Ureter (tissue), 1 donor: ENCODE data around the gene NCR2. TPM values are rescaled to one million over a fixed set of nuclear protein-coding genes. Genes with fewer than 3 reads are reported as not detected.

Source experiments
- DNase-seq: peaks from one replicate; pipeline ENCODE4 v3.0.0-alpha.2; 2020; ENCODE audit warnings: low spot score
- total RNA-seq: library from RNA; stranded (reverse); gene quantifications from one replicate; pipeline ENCODE4 v1.2.4, GENCODE V29; 2023
- donor health status: DM: yes; HTN: yes; CAD: no.

The NCR2 gene
- total RNA-seq, 1 donor from 2014 or later: not detected

DNA sequence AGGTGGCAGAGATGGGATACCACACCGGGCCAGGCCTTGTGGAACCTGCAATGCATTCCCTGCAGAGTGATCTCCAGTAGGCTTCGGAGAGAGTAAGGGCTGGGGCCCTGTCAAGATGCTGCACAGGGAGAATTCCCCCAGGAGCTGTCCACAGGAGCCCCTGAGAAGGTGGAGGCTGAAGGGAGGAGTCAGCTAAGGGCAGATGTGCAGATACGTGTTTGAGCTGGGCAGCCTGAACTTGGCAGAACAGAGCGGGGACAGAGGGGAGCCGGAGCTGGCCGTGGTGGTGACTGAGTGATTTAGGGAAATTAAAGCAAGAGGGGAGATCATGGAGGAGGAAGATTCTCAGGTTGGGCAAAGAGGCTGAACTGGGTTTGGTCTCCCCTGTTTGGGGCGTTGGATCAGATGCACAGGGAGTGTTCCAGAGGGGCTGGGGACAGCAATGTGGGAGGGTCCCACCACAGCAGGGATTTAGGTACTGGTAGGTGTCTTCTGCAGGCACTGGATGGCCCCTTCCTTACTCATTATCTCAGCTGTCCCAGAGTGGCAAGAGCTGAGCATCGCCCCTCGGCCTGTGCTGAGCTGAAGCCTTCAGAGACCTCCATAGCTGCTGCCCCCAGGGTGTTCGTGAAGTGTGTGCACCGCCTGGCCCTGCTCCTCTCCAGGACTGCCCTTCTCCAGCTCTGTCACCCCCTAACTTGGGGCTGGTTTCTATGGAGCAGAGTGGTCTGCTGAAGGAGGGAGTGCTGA is 3.8 kb upstream of the NCR2 start:
- no peak for DNase-seq

DNA sequence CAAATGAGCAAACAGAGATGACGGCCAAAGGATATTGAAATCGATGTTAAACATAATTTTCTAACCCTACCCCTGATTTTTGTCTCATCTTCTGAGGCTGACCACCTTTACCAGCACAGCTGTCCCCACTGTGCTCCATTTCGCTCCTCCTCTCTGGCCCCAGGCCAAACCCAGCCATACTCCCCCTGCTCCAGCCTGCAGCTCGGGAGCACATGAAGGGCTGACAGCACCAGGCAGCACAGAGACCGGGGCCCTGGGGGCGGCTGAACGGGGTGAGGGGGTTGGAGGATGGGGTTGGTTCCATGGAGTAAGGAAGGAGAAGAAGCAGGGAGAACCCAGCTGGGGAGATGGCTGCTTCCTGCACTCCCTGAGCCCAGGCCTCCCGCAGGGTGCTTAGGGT is 3.2 kb upstream of the NCR2 start:
- no peak for DNase-seq

DNA sequence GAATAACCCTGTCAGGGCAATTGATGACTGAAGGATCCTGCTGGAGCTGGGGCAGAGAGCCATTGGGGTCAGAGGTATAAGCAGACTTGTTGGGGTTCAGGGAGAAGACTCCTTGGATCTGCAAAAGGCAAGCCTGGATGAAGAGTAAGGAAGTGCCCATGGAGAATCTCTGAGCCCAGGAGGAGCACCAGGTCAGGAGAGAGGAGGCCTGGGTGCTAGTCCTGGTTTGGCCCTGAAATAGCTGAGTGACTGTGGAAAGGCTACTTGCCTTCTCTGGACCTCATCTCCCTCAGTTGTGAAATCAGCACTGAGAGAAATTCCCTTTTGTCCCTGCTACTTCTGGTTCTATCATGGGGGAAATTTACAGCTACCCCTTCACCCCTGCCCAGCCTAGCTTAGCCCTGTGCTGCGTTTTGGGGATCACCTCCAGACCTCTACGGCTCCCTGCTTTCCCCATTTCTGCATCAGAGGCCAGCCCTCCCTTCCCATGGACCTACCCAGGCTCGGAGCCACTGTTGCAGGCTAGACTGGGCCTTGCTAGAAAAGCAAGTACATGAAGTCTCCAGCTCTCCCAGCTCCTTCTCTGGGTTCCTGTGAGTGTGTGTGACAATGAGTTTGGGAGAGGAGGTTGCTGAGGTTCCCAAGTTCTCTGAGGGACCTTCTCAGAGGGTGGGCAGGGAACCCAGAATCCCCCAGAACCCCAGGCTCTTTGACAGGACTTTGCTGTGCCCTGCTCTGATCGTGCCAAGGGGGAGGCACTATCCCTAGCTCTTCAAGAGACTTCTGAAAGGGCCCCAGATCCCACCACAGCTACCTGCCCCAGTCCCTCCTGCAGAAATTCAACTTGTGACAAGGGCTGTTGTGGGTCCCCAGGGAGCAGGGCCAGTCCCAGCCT is 2.3 kb upstream of the NCR2 start:
- DNase-seq: no peak

DNA sequence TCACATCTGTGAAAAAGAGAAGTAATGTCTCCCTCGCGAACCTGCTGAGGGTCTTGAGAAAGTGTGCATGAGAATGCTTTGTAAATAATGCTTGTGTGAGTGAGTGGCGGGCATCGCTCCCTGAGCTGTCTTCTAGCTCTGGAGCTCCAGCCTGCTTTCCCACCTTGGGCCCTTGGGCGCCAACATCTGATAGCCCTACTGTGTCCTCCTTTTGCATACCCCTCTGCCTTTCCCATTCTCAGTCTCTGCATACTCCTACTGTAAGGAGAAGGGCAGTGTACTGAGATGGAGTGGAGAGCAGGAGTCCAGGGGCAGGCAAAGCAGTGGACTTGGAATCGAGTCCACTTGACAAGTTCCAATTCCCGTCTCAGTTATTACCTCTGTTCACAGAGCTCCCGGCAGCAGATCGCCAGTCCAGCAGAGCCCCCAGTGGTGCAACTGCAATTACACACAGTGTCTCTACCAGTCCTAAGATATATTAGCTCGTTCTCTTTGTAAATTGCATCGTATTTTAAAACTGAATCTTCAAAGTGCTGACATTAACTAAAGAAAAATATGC is 847 bp upstream of the NCR2 start:
- DNase-seq: no peak

DNA sequence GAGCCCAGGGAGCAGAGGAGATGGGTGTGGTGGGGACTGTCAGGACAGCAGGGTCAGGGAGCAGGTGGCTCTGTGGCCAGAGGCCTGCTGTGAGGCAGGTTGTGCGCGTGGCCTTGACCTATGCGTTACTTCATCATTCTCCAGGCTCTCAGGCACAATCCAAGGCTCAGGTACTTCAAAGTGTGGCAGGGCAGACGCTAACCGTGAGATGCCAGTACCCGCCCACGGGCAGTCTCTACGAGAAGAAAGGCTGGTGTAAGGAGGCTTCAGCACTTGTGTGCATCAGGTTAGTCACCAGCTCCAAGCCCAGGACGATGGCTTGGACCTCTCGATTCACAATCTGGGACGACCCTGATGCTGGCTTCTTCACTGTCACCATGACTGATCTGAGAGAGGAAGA is 535 bp downstream of the NCR2 start:
- DNase-seq: no peak

DNA sequence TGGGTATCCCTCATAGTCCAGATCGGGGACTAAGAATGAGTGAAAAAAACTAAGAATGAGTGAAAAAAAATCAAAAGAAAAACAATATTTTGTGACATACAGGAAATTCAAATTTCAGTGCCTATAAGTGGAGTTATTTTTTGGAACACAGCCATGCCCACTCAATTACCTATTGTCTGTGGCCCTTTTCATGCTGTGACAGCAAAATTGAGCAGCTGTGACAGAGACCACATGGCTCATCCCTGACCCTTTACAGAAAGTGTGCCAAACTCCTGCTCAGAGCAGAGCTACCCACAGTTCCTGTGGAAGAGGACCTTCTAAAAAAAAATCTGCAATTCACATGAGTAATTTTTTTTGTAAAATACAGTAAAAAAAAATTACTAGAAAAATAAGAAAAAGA is 1.4 kb downstream of the NCR2 start:
- no peak for DNase-seq

DNA sequence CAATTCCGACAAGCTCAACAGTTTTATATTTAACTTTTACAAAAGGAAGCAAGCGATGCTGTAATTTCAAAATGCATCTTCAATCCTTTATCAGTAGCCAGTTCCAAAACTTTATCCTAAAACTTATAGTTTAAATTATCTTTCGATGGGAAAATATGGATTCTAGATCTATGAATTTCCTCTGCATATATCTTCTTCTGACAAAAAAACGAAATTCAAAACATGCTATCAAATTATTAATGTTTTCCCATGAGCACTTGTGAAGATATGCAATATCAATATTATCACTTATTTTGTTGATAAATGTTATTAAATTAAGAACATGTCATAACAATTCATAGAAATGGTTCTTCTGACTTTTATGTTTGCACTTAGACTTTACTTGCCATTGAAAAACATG is 2.3 kb downstream of the NCR2 start:
- no peak for DNase-seq

DNA sequence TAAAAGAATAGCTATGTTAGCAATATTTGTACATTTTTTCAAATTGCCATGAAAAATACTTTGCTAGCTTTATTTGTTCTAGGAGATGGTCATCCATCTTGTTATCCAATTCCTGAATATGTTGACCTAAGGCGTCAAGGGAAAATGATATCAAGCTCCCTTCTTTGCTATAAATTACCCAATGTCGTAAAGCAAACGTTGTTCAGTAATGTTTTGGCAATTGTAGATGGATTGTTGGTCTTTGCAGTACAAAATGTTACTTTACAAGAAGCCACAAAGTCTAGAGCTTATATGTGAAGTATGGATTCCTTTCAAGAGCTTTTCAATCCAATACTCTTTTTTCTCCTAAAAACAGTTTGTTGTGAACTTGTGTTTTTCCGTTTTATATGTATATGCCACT is 3.3 kb downstream of the NCR2 start:
- DNase-seq: no peak

DNA sequence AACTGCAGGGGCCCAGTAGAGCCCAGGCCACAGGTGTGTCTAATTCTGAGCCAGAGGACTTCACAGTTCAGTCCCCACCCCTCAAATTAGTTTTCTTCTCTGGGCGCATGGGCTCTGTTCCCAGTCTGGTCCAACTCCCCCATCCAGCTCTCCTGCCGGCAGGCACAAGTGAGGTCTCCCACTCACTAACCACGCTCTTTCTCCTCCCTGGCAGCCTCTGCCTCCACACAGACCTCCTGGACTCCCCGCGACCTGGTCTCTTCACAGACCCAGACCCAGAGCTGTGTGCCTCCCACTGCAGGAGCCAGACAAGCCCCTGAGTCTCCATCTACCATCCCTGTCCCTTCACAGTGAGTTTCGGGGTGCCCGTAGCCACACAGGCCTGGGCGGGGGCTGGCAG is 6.2 kb downstream of the NCR2 start:
- DNase-seq: no peak

DNA sequence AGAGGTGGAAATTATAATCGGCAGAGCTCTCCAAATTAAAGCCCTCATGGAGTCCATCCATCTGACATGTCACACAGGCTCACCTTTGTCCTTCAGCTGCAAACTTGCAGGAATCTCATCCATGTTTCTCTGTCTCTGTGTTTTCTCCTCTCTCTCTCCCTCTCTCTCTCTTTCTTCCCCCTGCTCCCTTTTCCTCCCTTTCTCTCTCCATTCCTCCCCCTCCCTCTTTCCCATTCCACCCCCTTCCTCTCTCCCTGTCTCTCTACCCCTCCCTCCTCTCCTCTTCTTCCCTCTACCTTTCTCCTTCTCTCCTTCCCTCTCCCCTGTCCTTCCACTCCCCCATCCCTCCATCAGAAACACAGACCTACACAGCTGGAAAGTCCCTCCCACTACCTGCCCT is 6.8 kb downstream of the NCR2 start:
- no peak for DNase-seq

DNA sequence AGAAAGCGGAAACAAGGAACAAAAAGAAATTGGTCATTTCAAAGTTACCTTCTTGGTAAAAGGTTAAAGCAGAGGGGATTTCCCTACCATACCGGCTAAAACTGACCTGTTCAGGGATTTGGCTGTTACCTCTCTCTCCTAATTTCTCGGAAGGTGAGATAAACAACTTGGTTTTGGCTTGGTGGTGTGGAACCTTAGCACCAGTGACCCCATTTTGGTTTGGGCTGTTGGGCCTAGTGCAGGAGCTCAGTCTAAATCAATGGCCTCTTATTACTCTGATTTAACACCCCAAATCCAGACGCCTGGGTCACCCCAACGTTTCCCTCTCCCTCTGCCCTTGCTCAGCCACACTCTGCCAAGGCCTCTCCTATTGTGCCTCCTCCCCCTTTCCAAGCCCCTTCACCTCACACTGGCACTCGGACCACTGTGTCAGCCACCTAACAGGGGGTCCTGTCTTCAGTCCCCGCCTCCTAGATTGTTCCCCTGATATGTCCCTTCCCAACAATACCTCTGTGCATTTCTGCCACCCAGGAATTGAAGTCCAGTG is 8.3 kb downstream of the NCR2 start:
- no peak for DNase-seq

DNA sequence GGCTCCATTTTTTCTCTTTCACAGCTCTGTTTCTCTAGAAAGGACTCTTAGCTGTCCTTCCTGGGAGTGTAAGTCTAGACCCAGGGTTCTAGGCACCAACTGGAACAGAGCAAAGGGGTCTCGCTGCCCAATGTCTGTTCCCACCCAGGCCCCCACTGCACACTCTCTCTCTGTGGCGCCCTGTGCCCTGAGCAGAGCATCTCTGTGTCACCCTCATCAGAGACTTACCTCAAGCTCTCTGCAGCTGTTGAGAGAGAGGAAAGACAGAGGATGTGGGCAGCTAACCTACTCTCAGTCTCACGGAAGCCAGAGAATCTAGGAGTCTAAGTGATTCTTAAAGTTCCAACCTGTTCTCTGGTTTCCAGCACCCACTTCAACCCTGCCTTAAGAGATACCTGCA is 9.5 kb downstream of the NCR2 start:
- DNase-seq: no peak

DNA sequence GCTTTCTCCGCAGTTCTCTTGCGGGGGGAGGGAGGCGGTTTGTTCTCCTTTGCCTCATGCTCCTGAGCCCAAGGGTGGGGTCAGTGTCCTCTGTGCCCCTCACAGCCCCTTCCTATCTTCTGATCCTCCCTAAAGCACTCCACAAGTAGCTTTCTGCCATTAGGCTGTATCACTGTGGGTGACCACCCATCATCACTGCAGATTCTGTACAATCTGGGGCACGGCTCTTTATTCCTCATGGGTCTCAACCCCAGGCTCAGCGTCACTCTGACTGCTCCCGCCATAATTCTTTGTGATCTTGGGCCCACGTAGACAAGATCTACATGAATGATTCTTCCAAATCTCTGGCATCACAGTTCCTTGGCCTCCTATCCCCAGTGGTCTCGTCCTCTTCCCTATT is 10.5 kb downstream of the NCR2 start:
- DNase-seq: no peak

DNA sequence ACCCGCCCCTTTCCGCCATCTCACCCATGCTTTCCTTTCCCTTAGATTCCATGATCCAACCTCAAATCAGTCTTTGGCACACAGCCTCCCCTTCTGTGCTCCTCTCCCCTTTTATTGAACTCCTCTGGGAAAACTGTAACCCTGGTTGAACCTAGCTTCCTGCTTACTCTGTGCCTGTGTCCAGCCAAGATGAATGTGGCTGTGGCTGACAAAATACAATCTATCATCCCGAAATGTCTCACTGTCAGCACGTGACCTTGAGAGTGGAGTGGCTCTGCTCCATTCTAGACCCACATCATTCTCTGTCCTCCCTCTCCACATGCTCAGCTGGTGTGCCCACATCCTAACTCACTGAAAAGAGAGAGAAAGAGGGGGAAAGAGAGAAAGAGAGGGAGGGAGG is 11.0 kb downstream of the NCR2 start:
- DNase-seq: no peak

DNA sequence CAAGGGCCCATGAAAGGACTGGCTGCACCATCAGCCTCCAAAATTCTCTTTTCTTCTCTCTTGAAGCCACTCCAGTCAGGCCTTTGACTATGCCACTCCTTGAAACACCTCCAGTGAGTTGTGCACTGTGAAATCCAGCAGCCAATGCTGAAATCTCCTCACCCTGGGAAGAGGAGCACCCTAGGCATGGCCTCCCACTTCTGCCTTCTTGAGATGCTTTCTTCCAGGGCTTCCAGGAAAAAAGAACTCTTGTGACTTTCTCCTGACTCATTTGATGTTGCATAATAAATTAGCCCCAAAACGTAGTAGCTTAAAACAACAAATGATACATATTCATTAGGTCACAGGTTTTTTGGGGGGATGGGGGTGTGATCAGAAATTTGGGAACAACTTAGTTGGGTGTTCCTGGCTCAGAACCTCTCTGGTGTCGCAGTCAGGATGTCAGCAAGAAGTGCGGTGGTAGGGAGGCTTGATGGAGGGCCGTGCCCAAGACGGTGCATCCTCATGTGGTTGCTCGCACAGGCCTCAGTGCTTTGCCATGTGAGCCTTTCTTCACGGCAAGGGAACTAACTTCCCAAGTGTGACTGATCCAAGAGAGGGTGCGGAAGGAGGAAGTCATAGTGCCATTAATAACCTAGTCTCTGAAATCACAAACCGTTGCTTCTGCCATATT is 12.1 kb downstream of the NCR2 start:
- DNase-seq: no peak

DNA sequence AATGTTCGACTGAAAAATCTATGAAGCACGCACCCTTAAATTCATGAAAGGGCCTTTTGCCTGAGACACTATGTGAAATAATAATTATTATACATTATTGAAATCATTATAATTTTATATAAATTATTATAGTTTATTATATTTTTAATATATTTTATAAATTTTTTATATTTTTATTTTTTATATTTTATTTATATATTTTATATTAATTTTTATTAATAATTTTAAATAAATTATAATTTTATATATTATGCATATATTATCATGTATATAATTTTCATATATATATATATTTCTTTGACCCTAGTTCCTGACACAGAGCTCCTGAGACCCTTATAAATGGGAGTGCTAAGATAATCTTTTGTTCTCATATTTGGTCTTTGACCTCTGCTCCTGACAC is 13.5 kb downstream of the NCR2 start:
- no peak for DNase-seq

DNA sequence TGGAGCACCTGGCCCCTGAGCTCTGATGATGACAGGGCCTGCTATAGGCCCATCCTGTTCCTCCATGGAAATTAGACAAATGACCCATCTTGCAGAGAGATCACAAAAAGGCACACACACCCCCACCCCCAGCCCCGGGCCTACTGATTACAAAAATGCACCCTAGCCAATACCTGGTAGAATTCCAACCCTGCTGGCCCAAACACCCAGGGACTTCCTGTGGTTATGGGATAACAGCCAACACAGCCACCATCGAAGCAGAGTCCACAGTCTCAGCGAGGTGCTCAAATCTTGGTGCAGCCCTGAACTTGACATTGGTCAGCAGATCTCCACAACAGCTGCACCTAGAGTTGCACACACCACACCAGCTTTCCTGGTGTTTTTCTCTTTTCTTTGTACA is 17.0 kb downstream of the NCR2 start:
- no peak for DNase-seq

DNA sequence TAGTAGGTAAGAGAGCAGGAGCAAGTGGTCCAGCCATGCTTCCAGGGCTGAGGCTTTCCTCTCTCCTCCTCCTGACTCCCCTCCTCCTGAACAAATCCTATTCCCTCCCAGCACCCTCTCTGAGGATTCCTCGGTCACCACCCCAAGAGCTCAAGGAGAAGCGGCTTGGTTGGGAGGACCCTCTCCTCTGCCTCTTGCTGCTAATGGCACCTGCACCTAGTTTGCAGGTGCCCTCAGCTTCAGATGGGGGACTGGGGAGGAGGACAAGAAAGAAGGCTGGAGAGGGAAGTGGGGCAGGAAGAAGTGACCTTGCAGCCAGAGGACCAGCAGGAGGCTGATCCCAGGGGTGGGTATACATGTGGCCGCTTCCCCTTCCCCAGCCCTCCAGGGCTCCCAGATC is 17.5 kb downstream of the NCR2 start:
- no peak for DNase-seq

DNA sequence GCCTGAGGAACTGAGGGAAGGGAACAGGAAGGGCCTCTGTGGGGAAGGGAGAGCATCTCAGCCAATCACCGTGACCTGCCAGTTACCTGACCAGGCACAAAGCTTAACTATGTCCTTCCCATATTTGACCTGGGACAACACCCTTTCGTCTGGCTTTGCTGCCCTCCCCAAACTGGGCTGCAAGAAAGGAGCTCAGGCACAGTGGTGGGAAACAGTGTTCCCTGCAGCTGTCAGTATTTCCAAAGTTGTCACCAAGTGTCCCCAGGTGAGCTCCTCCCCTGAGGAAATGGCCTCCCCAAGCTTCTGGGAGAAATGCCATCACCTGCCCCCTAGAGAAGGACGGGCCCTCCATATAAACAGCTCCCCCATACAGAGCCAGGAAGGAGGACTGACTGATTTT is 17.9 kb downstream of the NCR2 start:
- no peak for DNase-seq

DNA sequence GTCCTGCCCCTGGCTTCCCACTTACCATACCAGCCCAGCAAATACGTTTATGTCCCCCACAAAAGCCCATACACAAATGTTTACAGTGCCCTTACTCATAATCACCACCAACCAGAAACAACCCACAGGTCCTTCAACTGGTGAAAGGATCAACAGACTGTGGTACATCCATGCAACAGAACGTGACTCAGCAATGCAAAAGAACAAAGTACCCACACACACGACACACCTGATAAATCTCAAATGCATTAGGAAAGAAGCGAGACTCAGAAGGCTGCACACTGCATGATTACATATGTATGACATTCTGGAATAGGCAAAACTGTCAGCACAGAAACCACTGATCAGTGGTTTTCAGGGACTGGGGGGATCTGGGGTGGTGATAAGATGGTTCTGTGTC is 20.5 kb downstream of the NCR2 start:
- no peak for DNase-seq

DNA sequence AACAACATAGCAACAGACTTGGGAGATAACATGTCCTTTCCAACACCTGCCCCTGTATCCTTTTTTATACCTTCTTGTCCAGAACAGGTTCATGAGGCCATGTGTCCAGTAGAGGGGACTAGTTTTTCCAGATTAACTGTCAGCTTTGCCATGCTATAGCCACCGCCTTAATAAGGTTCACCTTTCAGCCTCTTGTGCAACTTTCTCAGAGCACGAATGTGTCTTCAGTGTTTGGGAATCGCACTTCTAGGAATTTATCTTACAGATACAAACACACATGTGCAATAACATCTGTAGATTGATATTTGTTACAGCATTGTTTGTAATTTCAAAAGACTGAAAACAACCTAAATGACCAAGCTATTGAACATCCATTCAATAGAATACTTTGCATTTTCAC is 21.4 kb downstream of the NCR2 start:
- no peak for DNase-seq

DNA sequence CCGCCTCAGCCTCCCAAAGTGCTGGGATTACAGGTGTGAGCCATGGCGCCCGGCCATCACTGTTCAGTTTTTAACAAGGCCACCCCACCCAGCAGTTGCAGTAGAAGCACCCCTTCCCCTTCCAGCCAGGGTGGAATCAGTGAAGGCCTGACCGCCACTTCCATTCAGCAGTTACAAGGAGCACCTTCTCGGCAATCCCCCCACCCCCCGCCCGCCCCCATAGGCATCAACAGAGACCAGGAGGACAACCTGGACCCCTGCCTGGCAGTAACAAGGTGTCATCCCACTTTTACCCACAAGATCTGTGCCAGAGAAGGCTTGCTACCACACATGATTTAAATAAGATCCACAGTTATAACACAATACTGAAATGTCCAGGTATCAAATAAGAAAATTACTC is 23.1 kb downstream of the NCR2 start:
- DNase-seq: no peak
